Activated B cell treated with CpG ODN at 0.5 μM for 24 hours (primary cell): ENCODE results near the gene SYTL2. TPM values are rescaled to one million over a fixed set of nuclear protein-coding genes. Genes with fewer than 3 reads are reported as not detected.

Source experiments
- ATAC-seq: fragments of 200-7000 bp; cut with Tn5 transposase; one replicate; pipeline ENCODE4 v1.10.0; 2021; ENCODE audit warnings: low read depth, mild to moderate bottlenecking, moderate library complexity
- CTCF ChIA-PET: fragments of 350-600 bp; sonication (Branson Sonifier 250); formaldehyde crosslinking; loops from one replicate; lab custom pipeline; 2021; ENCODE audit warnings: antibody characterized with exemption; lab: Charles Lee
- POLR2A ChIA-PET: fragments of 350-600 bp; sonication (Branson Sonifier 250); formaldehyde crosslinking; loops from one replicate; lab custom pipeline; 2021; ENCODE audit warnings: antibody characterized with exemption; lab: Charles Lee
- DNase-seq: peaks from one replicate; pipeline ENCODE4 v3.0.0; 2022
- H3K27ac Mint-ChIP-seq: one replicate; pipeline ENCODE4 v1.8.0; 2020; ENCODE audit warnings: mixed read lengths
- H3K27me3 Mint-ChIP-seq: one replicate; pipeline ENCODE4 v1.8.0; 2021; ENCODE audit warnings: mixed read lengths
- H3K36me3 Mint-ChIP-seq: one replicate; pipeline ENCODE4 v1.8.0; 2021; ENCODE audit warnings: low read depth, mixed read lengths
- H3K4me1 Mint-ChIP-seq: one replicate; pipeline ENCODE4 v1.8.0; 2021; ENCODE audit warnings: mixed read lengths
- H3K4me3 Mint-ChIP-seq: one replicate; pipeline ENCODE4 v1.8.0; 2020; ENCODE audit warnings: mild to moderate bottlenecking, mixed read lengths
- H3K9me3 Mint-ChIP-seq: one replicate; pipeline ENCODE4 v1.8.0; 2020; ENCODE audit warnings: mixed read lengths
- CTCF ChIP-seq: fragments of 200-600 bp; IDR thresholded peaks from one replicate; pipeline ENCODE4 v1.8.0; 2022; ENCODE audit warnings: antibody characterized with exemption, mild to moderate bottlenecking
- intact Hi-C: fragments of 100-400 bp; cut with micrococcal nuclease; formaldehyde crosslinking; loops from one replicate; pipeline ENCODE4 v1.15.1; 2024
- total RNA-seq: library from RNA; stranded (reverse); gene quantifications from 2 replicates; pipeline ENCODE4 v1.2.3, GENCODE V29; 2022

The SYTL2 gene
- total RNA-seq, 1 donor from 2014 or later = 1.1 TPM

- Mint-ChIP-seq H3K36me3 (no peaks in the 10 kb centered on the region), H3K4me3 (no peak overlapping the region), H3K4me1 (no peaks in the 10 kb centered on the region), H3K27ac (no peak overlapping the region), H3K27me3 (peaks cover 6% of the 10 kb centered on the region), H3K9me3 (no peaks in the 10 kb centered on the region)
- DNase-seq (no peak), ATAC-seq (no peak)
- TF ChIP-seq CTCF = no peak
- POLR2A ChIA-PET = interaction anchor here (0.7 kb wide), 1 partner anchor 34 kb away, joined by 5 read pairs; no protein-coding TSS in a partner anchor
- CTCF ChIA-PET = no interaction called here
- intact Hi-C loops = no loop called here
Observed at GRCh38 chr11:85721191-85721590, 89.8 kb downstream of the SYTL2 start.

- H3K4me3 Mint-ChIP-seq = no peak overlapping the region
- H3K36me3 Mint-ChIP-seq = no peaks in the 10 kb centered on the region
- no peak for TF ChIP-seq CTCF
- no peaks in the 10 kb centered on the region for H3K9me3 Mint-ChIP-seq
- H3K27me3 Mint-ChIP-seq = peaks cover 4% of the 10 kb centered on the region
- H3K4me1 Mint-ChIP-seq = no peaks in the 10 kb centered on the region
- DNase-seq (no peak), ATAC-seq (no peak)
- intact Hi-C loops = no loop called here
- no peak overlapping the region for H3K27ac Mint-ChIP-seq
- CTCF ChIA-PET = no interaction called here
- POLR2A ChIA-PET = no interaction called here
Observed at GRCh38 chr11:85718991-85719807, 91.7 kb downstream of the SYTL2 start.

- no peak overlapping the region for H3K4me3 Mint-ChIP-seq
- ATAC-seq = no peak
- no peaks in the 10 kb centered on the region for H3K36me3 Mint-ChIP-seq
- no peaks in the 10 kb centered on the region for H3K4me1 Mint-ChIP-seq
- peaks cover 3% of the 10 kb centered on the region for H3K27me3 Mint-ChIP-seq
- intact Hi-C loops = no loop called here
- H3K9me3 Mint-ChIP-seq = no peaks in the 10 kb centered on the region
- POLR2A ChIA-PET = no interaction called here
- no peak for TF ChIP-seq CTCF
- CTCF ChIA-PET = no interaction called here
- no peak overlapping the region for H3K27ac Mint-ChIP-seq
- DNase-seq = no peak
Observed at GRCh38 chr11:85718126-85718943, 92.6 kb downstream of the SYTL2 start.

GRCh38 chr11:85717429-85717828 lies 93.5 kb downstream of the SYTL2 start:
- CTCF ChIA-PET = interaction anchor here (0.5 kb wide), 1 partner anchor 144 kb away, joined by 3 read pairs; no protein-coding TSS in a partner anchor
- intact Hi-C loops = no loop called here

More at GRCh38 chr11:85717429-85717828, 93.5 kb downstream of the SYTL2 start:
- DNase-seq = no peak
- H3K27ac Mint-ChIP-seq = no peak overlapping the region
- H3K27me3 Mint-ChIP-seq = peaks cover 3% of the 10 kb centered on the region
- H3K4me1 Mint-ChIP-seq = no peaks in the 10 kb centered on the region
- no peaks in the 10 kb centered on the region for H3K9me3 Mint-ChIP-seq
- no peak overlapping the region for H3K4me3 Mint-ChIP-seq
- no peak for TF ChIP-seq CTCF
- ATAC-seq = no peak
- H3K36me3 Mint-ChIP-seq = no peaks in the 10 kb centered on the region
- POLR2A ChIA-PET = no interaction called here
